ENCODE data around the gene PEX13.

GRCh38 chr2:61011678-61012077 is 5.8 kb upstream of the PEX13 start:
- TF ChIP-seq CTCF (IDR thresholded peaks at IDR 0.05) (no peak), ZFX (IDR thresholded peaks at IDR 0.05; ENCODE audit: borderline replicate concordance) (no peak)

Data from 22Rv1 (cell line).